GM23338 (cell line): ENCODE data around the gene ZNF74. TPM values are rescaled to one million over a fixed set of nuclear protein-coding genes. Genes with fewer than 3 reads are reported as not detected.

Source experiments
- ATAC-seq: fragments of 200-7000 bp; cut with Tn5 transposase; 3 replicates; pipeline ENCODE4 v1.9.1; 2020
- DNase-seq: peaks from one replicate; pipeline ENCODE4 v3.0.0-alpha.2; 2015; ENCODE audit warnings: low spot score
- H2AFZ ChIP-seq: fragments of 200-600 bp; sonication (generic); 2 replicates; pipeline ENCODE4 v1.8.0; 2016; ENCODE audit warnings: antibody characterized with exemption, mild to moderate bottlenecking, moderate library complexity
- H3F3A ChIP-seq: fragments of 200-600 bp; sonication (generic); replicated peaks from 2 replicates; pipeline ENCODE4 v1.8.0; 2017; ENCODE audit warnings: antibody characterized with exemption, mixed run types, low read depth
- H3K27ac ChIP-seq: fragments of 200-600 bp; sonication (generic); 2 replicates; pipeline ENCODE4 v1.6.1; 2016; ENCODE audit warnings: low read depth
- H3K27me3 ChIP-seq: fragments of 200-600 bp; sonication (generic); 2 replicates; pipeline ENCODE4 v1.8.0; 2016; ENCODE audit warnings: mild to moderate bottlenecking, mixed run types, moderate library complexity; ENCODE audit not compliant: insufficient read depth
- H3K36me3 ChIP-seq: fragments of 200-600 bp; sonication (generic); 2 replicates; pipeline ENCODE4 v1.8.0; 2016; ENCODE audit warnings: mild to moderate bottlenecking; ENCODE audit not compliant: insufficient read depth
- H3K4me1 ChIP-seq: fragments of 200-600 bp; sonication (generic); 2 replicates; pipeline ENCODE4 v1.8.0; 2016; ENCODE audit warnings: mild to moderate bottlenecking, moderate library complexity; ENCODE audit not compliant: insufficient read depth
- H3K4me2 ChIP-seq: fragments of 200-600 bp; sonication (generic); 2 replicates; pipeline ENCODE4 v1.7.1; 2017; ENCODE audit warnings: mixed run types
- H3K4me3 ChIP-seq: fragments of 200-600 bp; sonication (generic); 2 replicates; pipeline ENCODE4 v1.6.1; 2016; ENCODE audit warnings: mixed run types
- H3K79me2 ChIP-seq: fragments of 200-600 bp; sonication (generic); replicated peaks from 2 replicates; pipeline ENCODE4 v1.8.0; 2017; ENCODE audit warnings: mild to moderate bottlenecking; ENCODE audit not compliant: insufficient read depth
- H3K9me2 ChIP-seq: fragments of 200-600 bp; sonication (generic); 2 replicates; pipeline ENCODE4 v1.8.0; 2017; ENCODE audit not compliant: insufficient read depth
- H4K20me1 ChIP-seq: fragments of 200-600 bp; sonication (generic); replicated peaks from 2 replicates; pipeline ENCODE4 v1.8.0; 2017; ENCODE audit warnings: mild to moderate bottlenecking; ENCODE audit not compliant: insufficient read depth
- H3K27ac Mint-ChIP-seq: 2 replicates; pipeline ENCODE4 v1.8.0; 2020; ENCODE audit warnings: inconsistent platforms, mild to moderate bottlenecking, moderate library complexity, mixed read lengths
- H3K27me3 Mint-ChIP-seq: 3 replicates; pipeline ENCODE4 v1.8.0; 2022; ENCODE audit warnings: low read depth, mild to moderate bottlenecking, moderate library complexity, mixed read lengths, inconsistent platforms; ENCODE audit not compliant: insufficient read depth, poor library complexity
- H3K36me3 Mint-ChIP-seq: 3 replicates; pipeline ENCODE4 v1.8.0; 2021; ENCODE audit warnings: low read depth, mild to moderate bottlenecking, inconsistent platforms, moderate library complexity, mixed read lengths
- H3K4me1 Mint-ChIP-seq: 3 replicates; pipeline ENCODE4 v1.8.0; 2020; ENCODE audit warnings: mild to moderate bottlenecking, inconsistent platforms, mixed read lengths
- H3K4me3 Mint-ChIP-seq: 3 replicates; pipeline ENCODE4 v1.8.0; 2021; ENCODE audit warnings: moderate library complexity, mild to moderate bottlenecking, inconsistent platforms, mixed read lengths
- H3K9me3 Mint-ChIP-seq: 3 replicates; pipeline ENCODE4 v1.8.0; 2020; ENCODE audit warnings: moderate library complexity, mild to moderate bottlenecking, inconsistent platforms, mixed read lengths
- EZH2 ChIP-seq: fragments of 200-600 bp; sonication (generic); IDR thresholded peaks from one replicate; pipeline ENCODE4 v1.8.0; 2017; ENCODE audit warnings: antibody characterized with exemption, mild to moderate bottlenecking, low read depth; ENCODE audit not compliant: unreplicated experiment
- EZH2phosphoT487 ChIP-seq: fragments of 200-600 bp; sonication (generic); IDR thresholded peaks from one replicate; pipeline ENCODE4 v1.8.1; 2018; ENCODE audit warnings: antibody characterized with exemption; ENCODE audit not compliant: unreplicated experiment
- JUNB ChIP-seq: IDR thresholded peaks from one replicate; pipeline ENCODE4 v1.6.1; 2016; ENCODE audit warnings: antibody characterized with exemption; ENCODE audit not compliant: unreplicated experiment
- POLR2AphosphoS5 ChIP-seq: IDR thresholded peaks from 2 replicates; pipeline ENCODE4 v1.6.1; 2016; ENCODE audit warnings: antibody characterized with exemption, low read depth
- STAT1 ChIP-seq: IDR thresholded peaks from one replicate; pipeline ENCODE4 v1.6.1; 2016; ENCODE audit warnings: antibody characterized with exemption; ENCODE audit not compliant: unreplicated experiment
- ZNF114 ChIP-seq: fragments of 250-450 bp; sonication (Bioruptor Pico); IDR thresholded peaks from 2 replicates; pipeline ENCODE4 v1.5.0; 2020; ENCODE audit warnings: mild to moderate bottlenecking, moderate library complexity
- polyA plus RNA-seq: library from polyadenylated mRNA; unstranded; fragments of >200 nt; fragmentation: Nextera tagmentation; extraction: Ambion mirVana; gene quantifications from 2 replicates; pipeline ENCODE4 v1.2.1, GENCODE V29; 2016
- total RNA-seq: library from RNA; depleted of rRNA; stranded (reverse); fragments of >200 nt; shearing (Covaris generic); gene quantifications from 2 replicates; pipeline ENCODE4 v1.2.3, GENCODE V29; 2014
- TF ChIP-seq, protein P1 (sequence below): fragments of 250-450 bp; sonication (Bioruptor Pico); IDR thresholded peaks from 2 replicates; pipeline ENCODE4 v1.5.0; 2020; ENCODE audit warnings: mild to moderate bottlenecking, moderate library complexity
- TF ChIP-seq, protein P2 (sequence below): IDR thresholded peaks from 2 replicates; pipeline ENCODE4 v1.6.1; 2016; ENCODE audit warnings: antibody characterized with exemption
- TF ChIP-seq, protein P3 (sequence below), 2 experiments: fragments of 200-600 bp in 1 of 2; sonication (generic) in 1 of 2; conservative IDR thresholded peaks; 2 replicates each; pipeline versions ENCODE4 v1.5.1 to v1.6.1; 2016 to 2017; ENCODE audit warnings: antibody characterized with exemption in 2 of 2, low read depth in 2 of 2, mild to moderate bottlenecking in 2 of 2, moderate library complexity in 1 of 2

The ZNF74 gene
- total and polyA plus RNA-seq, 2 experiments from 2014 or later = 16.1 to 94.0 TPM

DNA sequence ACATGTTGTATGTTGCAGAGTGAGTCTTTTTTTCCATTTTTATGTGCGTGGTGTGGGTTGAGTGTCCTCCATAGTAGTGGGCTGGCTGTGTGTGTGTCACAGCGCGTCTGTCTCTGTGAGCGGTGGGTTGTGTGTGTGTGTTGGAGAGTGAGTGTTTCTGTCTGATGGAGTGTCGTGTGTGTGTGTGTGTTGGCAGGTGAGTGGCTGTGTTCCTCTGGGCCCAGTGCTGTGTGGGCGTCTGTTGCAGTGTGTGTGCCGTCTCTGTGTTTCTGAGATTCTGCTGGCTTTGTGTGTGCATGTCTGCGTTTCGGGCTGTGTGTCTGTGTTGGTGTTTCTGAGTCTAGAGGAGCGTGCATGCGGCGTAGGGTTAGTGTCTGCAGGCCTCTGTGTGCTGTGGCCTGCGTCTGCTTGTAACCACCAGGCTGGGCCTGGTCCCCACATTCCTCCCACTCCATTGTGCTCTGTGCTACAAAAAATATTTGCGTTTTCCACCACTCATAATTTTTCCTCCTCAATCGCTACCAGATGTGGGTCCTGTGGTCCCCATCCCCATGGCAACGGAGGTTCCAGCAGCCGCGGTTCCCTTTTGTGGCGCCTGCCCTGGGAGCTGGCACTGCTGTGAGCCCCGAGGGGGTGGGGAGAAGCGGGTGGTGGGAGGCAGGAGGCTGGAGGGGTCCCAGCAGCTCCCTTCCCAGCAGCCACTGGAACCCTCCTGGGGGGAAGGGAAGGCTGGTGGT lies 28.5 kb downstream of the ZNF74 start:
- Mint-ChIP-seq H3K27ac (no peak overlapping the region), H3K27me3 (peaks cover 39% of the 10 kb centered on the region), H3K4me3 (no peak overlapping the region), H3K36me3 (no peaks in the 10 kb centered on the region; the same call in 2 of the 3 replicates), H3K9me3 (no peaks in the 10 kb centered on the region), H3K4me1 (peaks cover 3% of the 10 kb centered on the region)
- no peak overlapping the region for H3K4me2 ChIP-seq
- no peaks in the 10 kb centered on the region for H3F3A ChIP-seq
- TF ChIP-seq, protein P1, sequence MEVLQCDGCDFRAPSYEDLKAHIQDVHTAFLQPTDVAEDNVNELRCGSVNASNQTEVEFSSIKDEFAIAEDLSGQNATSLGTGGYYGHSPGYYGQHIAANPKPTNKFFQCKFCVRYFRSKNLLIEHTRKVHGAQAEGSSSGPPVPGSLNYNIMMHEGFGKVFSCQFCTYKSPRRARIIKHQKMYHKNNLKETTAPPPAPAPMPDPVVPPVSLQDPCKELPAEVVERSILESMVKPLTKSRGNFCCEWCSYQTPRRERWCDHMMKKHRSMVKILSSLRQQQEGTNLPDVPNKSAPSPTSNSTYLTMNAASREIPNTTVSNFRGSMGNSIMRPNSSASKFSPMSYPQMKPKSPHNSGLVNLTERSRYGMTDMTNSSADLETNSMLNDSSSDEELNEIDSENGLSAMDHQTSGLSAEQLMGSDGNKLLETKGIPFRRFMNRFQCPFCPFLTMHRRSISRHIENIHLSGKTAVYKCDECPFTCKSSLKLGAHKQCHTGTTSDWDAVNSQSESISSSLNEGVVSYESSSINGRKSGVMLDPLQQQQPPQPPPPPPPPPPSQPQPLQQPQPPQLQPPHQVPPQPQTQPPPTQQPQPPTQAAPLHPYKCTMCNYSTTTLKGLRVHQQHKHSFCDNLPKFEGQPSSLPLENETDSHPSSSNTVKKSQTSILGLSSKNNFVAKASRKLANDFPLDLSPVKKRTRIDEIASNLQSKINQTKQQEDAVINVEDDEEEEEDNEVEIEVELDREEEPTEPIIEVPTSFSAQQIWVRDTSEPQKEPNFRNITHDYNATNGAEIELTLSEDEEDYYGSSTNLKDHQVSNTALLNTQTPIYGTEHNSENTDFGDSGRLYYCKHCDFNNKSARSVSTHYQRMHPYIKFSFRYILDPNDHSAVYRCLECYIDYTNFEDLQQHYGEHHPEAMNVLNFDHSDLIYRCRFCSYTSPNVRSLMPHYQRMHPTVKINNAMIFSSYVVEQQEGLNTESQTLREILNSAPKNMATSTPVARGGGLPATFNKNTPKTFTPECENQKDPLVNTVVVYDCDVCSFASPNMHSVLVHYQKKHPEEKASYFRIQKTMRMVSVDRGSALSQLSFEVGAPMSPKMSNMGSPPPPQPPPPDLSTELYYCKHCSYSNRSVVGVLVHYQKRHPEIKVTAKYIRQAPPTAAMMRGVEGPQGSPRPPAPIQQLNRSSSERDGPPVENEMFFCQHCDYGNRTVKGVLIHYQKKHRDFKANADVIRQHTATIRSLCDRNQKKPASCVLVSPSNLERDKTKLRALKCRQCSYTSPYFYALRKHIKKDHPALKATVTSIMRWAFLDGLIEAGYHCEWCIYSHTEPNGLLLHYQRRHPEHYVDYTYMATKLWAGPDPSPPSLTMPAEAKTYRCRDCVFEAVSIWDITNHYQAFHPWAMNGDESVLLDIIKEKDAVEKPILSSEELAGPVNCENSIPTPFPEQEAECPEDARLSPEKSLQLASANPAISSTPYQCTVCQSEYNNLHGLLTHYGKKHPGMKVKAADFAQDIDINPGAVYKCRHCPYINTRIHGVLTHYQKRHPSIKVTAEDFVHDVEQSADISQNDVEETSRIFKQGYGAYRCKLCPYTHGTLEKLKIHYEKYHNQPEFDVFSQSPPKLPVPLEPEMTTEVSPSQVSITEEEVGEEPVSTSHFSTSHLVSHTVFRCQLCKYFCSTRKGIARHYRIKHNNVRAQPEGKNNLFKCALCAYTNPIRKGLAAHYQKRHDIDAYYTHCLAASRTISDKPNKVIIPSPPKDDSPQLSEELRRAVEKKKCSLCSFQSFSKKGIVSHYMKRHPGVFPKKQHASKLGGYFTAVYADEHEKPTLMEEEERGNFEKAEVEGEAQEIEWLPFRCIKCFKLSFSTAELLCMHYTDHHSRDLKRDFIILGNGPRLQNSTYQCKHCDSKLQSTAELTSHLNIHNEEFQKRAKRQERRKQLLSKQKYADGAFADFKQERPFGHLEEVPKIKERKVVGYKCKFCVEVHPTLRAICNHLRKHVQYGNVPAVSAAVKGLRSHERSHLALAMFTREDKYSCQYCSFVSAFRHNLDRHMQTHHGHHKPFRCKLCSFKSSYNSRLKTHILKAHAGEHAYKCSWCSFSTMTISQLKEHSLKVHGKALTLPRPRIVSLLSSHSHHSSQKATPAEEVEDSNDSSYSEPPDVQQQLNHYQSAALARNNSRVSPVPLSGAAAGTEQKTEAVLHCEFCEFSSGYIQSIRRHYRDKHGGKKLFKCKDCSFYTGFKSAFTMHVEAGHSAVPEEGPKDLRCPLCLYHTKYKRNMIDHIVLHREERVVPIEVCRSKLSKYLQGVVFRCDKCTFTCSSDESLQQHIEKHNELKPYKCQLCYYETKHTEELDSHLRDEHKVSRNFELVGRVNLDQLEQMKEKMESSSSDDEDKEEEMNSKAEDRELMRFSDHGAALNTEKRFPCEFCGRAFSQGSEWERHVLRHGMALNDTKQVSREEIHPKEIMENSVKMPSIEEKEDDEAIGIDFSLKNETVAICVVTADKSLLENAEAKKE (CRISPR knock-in tag) = no peak
- TF ChIP-seq JUNB = no peak
- no peak for TF ChIP-seq EZH2phosphoT487
- TF ChIP-seq, protein P2, sequence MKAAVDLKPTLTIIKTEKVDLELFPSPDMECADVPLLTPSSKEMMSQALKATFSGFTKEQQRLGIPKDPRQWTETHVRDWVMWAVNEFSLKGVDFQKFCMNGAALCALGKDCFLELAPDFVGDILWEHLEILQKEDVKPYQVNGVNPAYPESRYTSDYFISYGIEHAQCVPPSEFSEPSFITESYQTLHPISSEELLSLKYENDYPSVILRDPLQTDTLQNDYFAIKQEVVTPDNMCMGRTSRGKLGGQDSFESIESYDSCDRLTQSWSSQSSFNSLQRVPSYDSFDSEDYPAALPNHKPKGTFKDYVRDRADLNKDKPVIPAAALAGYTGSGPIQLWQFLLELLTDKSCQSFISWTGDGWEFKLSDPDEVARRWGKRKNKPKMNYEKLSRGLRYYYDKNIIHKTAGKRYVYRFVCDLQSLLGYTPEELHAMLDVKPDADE = no peak
- no peak for TF ChIP-seq STAT1
- TF ChIP-seq POLR2AphosphoS5 = no peak
- TF ChIP-seq EZH2 = no peak
- no peak for TF ChIP-seq ZNF114 (CRISPR knock-in tag)
- TF ChIP-seq, protein P3, sequence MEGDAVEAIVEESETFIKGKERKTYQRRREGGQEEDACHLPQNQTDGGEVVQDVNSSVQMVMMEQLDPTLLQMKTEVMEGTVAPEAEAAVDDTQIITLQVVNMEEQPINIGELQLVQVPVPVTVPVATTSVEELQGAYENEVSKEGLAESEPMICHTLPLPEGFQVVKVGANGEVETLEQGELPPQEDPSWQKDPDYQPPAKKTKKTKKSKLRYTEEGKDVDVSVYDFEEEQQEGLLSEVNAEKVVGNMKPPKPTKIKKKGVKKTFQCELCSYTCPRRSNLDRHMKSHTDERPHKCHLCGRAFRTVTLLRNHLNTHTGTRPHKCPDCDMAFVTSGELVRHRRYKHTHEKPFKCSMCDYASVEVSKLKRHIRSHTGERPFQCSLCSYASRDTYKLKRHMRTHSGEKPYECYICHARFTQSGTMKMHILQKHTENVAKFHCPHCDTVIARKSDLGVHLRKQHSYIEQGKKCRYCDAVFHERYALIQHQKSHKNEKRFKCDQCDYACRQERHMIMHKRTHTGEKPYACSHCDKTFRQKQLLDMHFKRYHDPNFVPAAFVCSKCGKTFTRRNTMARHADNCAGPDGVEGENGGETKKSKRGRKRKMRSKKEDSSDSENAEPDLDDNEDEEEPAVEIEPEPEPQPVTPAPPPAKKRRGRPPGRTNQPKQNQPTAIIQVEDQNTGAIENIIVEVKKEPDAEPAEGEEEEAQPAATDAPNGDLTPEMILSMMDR (conservative IDR thresholded peaks at IDR 0.05; ENCODE audit: low read depth in 2 of 2) = no peak
- 0 out of 2 replicates have a peak, but pooled peaks cover 6% of the 10 kb centered on the region for H4K20me1 ChIP-seq
- no peaks in the 10 kb centered on the region for H3K79me2 ChIP-seq
- no peak for DNase-seq
- H2AFZ ChIP-seq = no peak overlapping the region
- H3K9me2 ChIP-seq = no peaks in the 10 kb centered on the region
- H3K4me1 ChIP-seq = no peaks in the 10 kb centered on the region
- no peak overlapping the region for H3K4me3 ChIP-seq
- no peak for ATAC-seq
- no peaks in the 10 kb centered on the region for H3K36me3 ChIP-seq
- H3K27me3 ChIP-seq = peaks cover 33% of the 10 kb centered on the region
- no peak overlapping the region for H3K27ac ChIP-seq
